SU-DHL-6 (cell line): Measurements from ENCODE around the gene CABLES2.

Experiments
- H2AFZ ChIP-seq: fragments of 200-600 bp; sonication (generic); 2 replicates; pipeline ENCODE4 v1.6.1; 2014; ENCODE audit warnings: low read depth, mild to moderate bottlenecking, moderate library complexity, mixed read lengths, antibody characterized with exemption, low read length; ENCODE audit not compliant: severe bottlenecking
- H3F3A ChIP-seq: fragments of 200-600 bp; shearing (Covaris generic); 2 replicates; pipeline ENCODE4 v1.6.0; 2016; ENCODE audit warnings: antibody characterized with exemption, mild to moderate bottlenecking; ENCODE audit not compliant: insufficient read depth
- H3K27ac ChIP-seq: fragments of 200-600 bp; sonication (generic); 2 replicates; pipeline ENCODE4 v1.5.1; 2016; ENCODE audit warnings: low read depth, mild to moderate bottlenecking, low read length, moderate library complexity, mixed read lengths
- H3K27me3 ChIP-seq: fragments of 200-600 bp; sonication (generic), shearing (Covaris generic); 2 replicates; pipeline ENCODE4 v1.6.0; 2014; ENCODE audit warnings: mild to moderate bottlenecking, low read length
- H3K36me3 ChIP-seq: fragments of 200-600 bp; sonication (generic); 2 replicates; pipeline ENCODE4 v1.6.1; 2014; ENCODE audit warnings: mild to moderate bottlenecking, low read length, mixed read lengths
- H3K4me2 ChIP-seq: fragments of 300-600, 200-600 bp; shearing (Covaris generic), sonication (generic); 2 replicates; pipeline ENCODE4 v1.6.0; 2014; ENCODE audit warnings: low read length, low read depth, mild to moderate bottlenecking; ENCODE audit not compliant: poor library complexity, severe bottlenecking
- H3K4me3 ChIP-seq: fragments of 200-600 bp; sonication (generic); 2 replicates; pipeline ENCODE4 v1.5.1; 2014; ENCODE audit warnings: antibody characterized with exemption, low read length, mild to moderate bottlenecking, mixed read lengths; ENCODE audit not compliant: insufficient read depth, poor library complexity, severe bottlenecking
- H3K79me2 ChIP-seq: fragments of 200-600 bp; sonication (generic); 2 replicates; pipeline ENCODE4 v1.6.1; 2014; ENCODE audit warnings: mild to moderate bottlenecking, low read length, moderate library complexity; ENCODE audit not compliant: insufficient read depth
- H3K9ac ChIP-seq: fragments of 200-600 bp; sonication (generic); 2 replicates; pipeline ENCODE4 v1.7.0; 2014; ENCODE audit warnings: mild to moderate bottlenecking, low read length
- H3K9me2 ChIP-seq: fragments of 200-600 bp; sonication (generic); replicated peaks from 2 replicates; pipeline ENCODE4 v1.6.1; 2014; ENCODE audit warnings: low read length; ENCODE audit not compliant: insufficient read depth
- H3K9me3 ChIP-seq: fragments of 200-600 bp; sonication (generic); 2 replicates; pipeline ENCODE4 v1.6.1; 2014; ENCODE audit warnings: low read length, mixed read lengths; ENCODE audit not compliant: insufficient read depth
- H4K20me1 ChIP-seq: fragments of 200-600 bp; sonication (generic); 2 replicates; pipeline ENCODE4 v1.6.1; 2014; ENCODE audit warnings: low read depth, mild to moderate bottlenecking, antibody characterized with exemption, low read length, moderate library complexity, mixed read lengths
- CTCF ChIP-seq: fragments of 200-600 bp; sonication (generic); IDR thresholded peaks from one replicate; pipeline ENCODE4 v1.5.1; 2017; ENCODE audit warnings: antibody characterized with exemption, mild to moderate bottlenecking, low read length, moderate library complexity; ENCODE audit not compliant: insufficient read depth, poor library complexity, severe bottlenecking
- EZH2phosphoT487 ChIP-seq: fragments of 200-600 bp; sonication (generic), shearing (Covaris generic); conservative IDR thresholded peaks from 2 replicates; pipeline ENCODE4 v1.6.1; 2018; ENCODE audit warnings: mild to moderate bottlenecking, antibody characterized with exemption, low read length, moderate library complexity, mixed read lengths

CABLES2 gene

GRCh38 chr20:62366370-62367135, 40.5 kb downstream of the CABLES2 start:
- TF ChIP-seq CTCF: no peak
- peak; percentile 95 for TF ChIP-seq EZH2phosphoT487
- Histone ChIP-seq H3K9ac (peak overlapping the region; percentile 30; the same call in 1 of the 2 replicates), H2AFZ (no peak overlapping the region), H4K20me1 (no peaks in the 10 kb centered on the region), H3K27me3 (no peaks in the 10 kb centered on the region), H3K79me2 (no peaks in the 10 kb centered on the region), H3K9me2 (no peaks in the 10 kb centered on the region), H3K27ac (no peak overlapping the region), H3K36me3 (no peaks in the 10 kb centered on the region), H3F3A (no peaks in the 10 kb centered on the region), H3K4me3 (peak overlapping the region; percentile 36), H3K9me3 (no peaks in the 10 kb centered on the region), H3K4me2 (peak overlapping the region; percentile 45)

- Histone ChIP-seq H3F3A (no peaks in the 10 kb centered on the region), H3K27ac (no peak overlapping the region)
These were observed 41.2 kb downstream of the CABLES2 start for GRCh38 chr20:62365814-62366369.

GRCh38 chr20:62364911-62365736, 42.0 kb downstream of the CABLES2 start:
- no peaks in the 10 kb centered on the region for H3K9me3 ChIP-seq
- H3K4me3 ChIP-seq: no peak overlapping the region
- H3K9ac ChIP-seq: no peak overlapping the region
- no peak overlapping the region for H3K4me2 ChIP-seq
- no peaks in the 10 kb centered on the region for H3F3A ChIP-seq
- H3K36me3 ChIP-seq: no peaks in the 10 kb centered on the region
- no peaks in the 10 kb centered on the region for H3K27me3 ChIP-seq
- H3K9me2 ChIP-seq: no peaks in the 10 kb centered on the region
- no peaks in the 10 kb centered on the region for H3K79me2 ChIP-seq
- H2AFZ ChIP-seq: no peak overlapping the region
- no peaks in the 10 kb centered on the region for H4K20me1 ChIP-seq
- TF ChIP-seq CTCF: no peak
- no peak for TF ChIP-seq EZH2phosphoT487
- no peak overlapping the region for H3K27ac ChIP-seq

More at GRCh38 chr20:62365814-62366369, 41.2 kb downstream of the CABLES2 start:
- H3K9me3 ChIP-seq: no peaks in the 10 kb centered on the region
- H2AFZ ChIP-seq: no peak overlapping the region
- no peaks in the 10 kb centered on the region for H3K36me3 ChIP-seq
- no peaks in the 10 kb centered on the region for H4K20me1 ChIP-seq
- no peak overlapping the region for H3K4me3 ChIP-seq
- H3K9me2 ChIP-seq: no peaks in the 10 kb centered on the region
- H3K27me3 ChIP-seq: no peaks in the 10 kb centered on the region
- TF ChIP-seq EZH2phosphoT487: no peak
- no peak for TF ChIP-seq CTCF
- no peak overlapping the region for H3K9ac ChIP-seq
- H3K4me2 ChIP-seq: no peak overlapping the region
- H3K79me2 ChIP-seq: no peaks in the 10 kb centered on the region
